ENCODE results near the gene SOX3.

DNA sequence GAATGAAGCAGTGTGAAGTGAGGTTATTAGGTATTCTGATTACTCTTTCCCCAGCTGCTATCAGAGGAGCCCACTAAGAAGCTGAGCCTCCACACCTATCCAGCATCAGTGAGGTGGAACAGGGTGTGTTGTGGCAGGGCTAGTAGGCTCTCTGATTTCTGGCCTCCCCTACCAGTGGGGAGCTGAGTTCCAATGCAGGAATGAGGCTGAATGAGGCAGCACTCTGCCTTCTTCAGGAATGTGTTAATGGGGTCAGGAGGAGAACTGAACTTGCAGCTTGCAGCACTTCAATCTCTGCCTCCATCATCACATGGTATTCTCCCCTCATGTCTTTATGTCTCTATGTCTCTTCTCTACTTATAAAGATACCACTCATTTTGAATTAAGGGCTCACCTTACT, 26.9 kb downstream of the SOX3 start:
- TF ChIP-seq EZH2phosphoT487 (IDR thresholded peaks at IDR 0.05; ENCODE audit: borderline replicate concordance, low read depth, low read length): no peak
- no peak for TF ChIP-seq CTCF (conservative IDR thresholded peaks at IDR 0.05; ENCODE audit: low read length)

All from OCI-LY7 (cell line).